ENCODE results near the gene MTUS2.

The MTUS2 gene

DNA sequence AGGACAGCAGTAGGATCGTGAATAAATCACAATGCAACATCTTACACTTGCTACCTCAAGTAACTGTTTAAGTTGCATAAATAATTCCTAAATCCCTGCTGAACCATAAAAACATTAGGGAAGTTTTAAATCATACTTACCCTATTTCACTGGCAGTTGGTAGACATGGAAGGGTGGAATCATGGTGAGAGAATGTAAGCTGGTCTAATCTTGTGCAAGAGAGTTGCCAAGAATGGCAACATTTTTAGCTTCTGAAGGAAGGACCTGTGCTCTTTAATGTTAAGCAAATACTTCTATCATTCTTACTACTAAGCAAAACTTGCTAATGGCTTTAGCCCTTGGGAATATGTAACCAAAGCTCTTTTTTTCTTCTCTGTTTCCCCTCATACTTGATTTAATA, 46.8 kb downstream of the MTUS2 start:
- Histone ChIP-seq H3K27ac (replicated peaks) (no peak overlapping the region), H3K4me3 (replicated peaks; ENCODE audit: insufficient read depth, low read length) (no peak overlapping the region), H3K27me3 (ENCODE audit: insufficient read depth, poor library complexity, severe bottlenecking) (peaks cover 6% of the 10 kb centered on the region)
- no peak for DNase-seq (ENCODE audit: low read depth in 1 of 2, low spot score in 1 of 2)
- TF ChIP-seq SPI1 (IDR thresholded peaks at IDR 0.05; ENCODE audit: borderline replicate concordance, low read depth) (no peak), POLR2AphosphoS5 (IDR thresholded peaks at IDR 0.05; ENCODE audit: low read depth) (no peak), GABPA (IDR thresholded peaks at IDR 0.05; ENCODE audit: low read depth) (no peak)
- TF ChIP-seq, protein P1, sequence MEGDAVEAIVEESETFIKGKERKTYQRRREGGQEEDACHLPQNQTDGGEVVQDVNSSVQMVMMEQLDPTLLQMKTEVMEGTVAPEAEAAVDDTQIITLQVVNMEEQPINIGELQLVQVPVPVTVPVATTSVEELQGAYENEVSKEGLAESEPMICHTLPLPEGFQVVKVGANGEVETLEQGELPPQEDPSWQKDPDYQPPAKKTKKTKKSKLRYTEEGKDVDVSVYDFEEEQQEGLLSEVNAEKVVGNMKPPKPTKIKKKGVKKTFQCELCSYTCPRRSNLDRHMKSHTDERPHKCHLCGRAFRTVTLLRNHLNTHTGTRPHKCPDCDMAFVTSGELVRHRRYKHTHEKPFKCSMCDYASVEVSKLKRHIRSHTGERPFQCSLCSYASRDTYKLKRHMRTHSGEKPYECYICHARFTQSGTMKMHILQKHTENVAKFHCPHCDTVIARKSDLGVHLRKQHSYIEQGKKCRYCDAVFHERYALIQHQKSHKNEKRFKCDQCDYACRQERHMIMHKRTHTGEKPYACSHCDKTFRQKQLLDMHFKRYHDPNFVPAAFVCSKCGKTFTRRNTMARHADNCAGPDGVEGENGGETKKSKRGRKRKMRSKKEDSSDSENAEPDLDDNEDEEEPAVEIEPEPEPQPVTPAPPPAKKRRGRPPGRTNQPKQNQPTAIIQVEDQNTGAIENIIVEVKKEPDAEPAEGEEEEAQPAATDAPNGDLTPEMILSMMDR (IDR thresholded peaks at IDR 0.05; ENCODE audit: insufficient read depth, low read length) = no peak
- TF ChIP-seq, protein P2, sequence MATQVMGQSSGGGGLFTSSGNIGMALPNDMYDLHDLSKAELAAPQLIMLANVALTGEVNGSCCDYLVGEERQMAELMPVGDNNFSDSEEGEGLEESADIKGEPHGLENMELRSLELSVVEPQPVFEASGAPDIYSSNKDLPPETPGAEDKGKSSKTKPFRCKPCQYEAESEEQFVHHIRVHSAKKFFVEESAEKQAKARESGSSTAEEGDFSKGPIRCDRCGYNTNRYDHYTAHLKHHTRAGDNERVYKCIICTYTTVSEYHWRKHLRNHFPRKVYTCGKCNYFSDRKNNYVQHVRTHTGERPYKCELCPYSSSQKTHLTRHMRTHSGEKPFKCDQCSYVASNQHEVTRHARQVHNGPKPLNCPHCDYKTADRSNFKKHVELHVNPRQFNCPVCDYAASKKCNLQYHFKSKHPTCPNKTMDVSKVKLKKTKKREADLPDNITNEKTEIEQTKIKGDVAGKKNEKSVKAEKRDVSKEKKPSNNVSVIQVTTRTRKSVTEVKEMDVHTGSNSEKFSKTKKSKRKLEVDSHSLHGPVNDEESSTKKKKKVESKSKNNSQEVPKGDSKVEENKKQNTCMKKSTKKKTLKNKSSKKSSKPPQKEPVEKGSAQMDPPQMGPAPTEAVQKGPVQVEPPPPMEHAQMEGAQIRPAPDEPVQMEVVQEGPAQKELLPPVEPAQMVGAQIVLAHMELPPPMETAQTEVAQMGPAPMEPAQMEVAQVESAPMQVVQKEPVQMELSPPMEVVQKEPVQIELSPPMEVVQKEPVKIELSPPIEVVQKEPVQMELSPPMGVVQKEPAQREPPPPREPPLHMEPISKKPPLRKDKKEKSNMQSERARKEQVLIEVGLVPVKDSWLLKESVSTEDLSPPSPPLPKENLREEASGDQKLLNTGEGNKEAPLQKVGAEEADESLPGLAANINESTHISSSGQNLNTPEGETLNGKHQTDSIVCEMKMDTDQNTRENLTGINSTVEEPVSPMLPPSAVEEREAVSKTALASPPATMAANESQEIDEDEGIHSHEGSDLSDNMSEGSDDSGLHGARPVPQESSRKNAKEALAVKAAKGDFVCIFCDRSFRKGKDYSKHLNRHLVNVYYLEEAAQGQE (IDR thresholded peaks at IDR 0.05; ENCODE audit: insufficient replicate concordance, low read depth) = no peak

DNA sequence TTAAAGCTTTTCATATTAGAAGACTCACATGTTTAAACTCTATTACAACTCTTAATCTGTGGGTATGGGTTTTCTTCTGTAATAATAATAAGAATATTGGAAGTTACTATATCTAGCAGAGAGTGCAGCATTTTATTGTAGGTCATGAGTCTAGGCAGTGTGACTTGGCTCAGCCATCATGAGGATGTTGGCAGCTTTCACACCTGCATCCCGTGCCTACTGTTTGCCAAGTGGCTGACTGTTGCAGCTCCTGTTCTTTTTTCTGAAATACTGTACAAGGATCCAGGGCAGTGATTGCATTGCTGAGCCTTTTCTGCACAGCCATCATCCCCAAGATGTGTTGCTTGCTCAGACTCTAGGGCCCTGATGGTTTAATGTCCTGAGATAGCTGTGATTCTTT, 47.4 kb downstream of the MTUS2 start:
- H3K27me3 ChIP-seq (ENCODE audit: insufficient read depth, poor library complexity, severe bottlenecking) = peaks cover 6% of the 10 kb centered on the region
- no peak overlapping the region for H3K27ac ChIP-seq (replicated peaks)
- no peak for DNase-seq (ENCODE audit: low read depth in 1 of 2, low spot score in 1 of 2)
- no peak overlapping the region for H3K4me3 ChIP-seq (replicated peaks; ENCODE audit: insufficient read depth, low read length)
- TF ChIP-seq SPI1 (IDR thresholded peaks at IDR 0.05; ENCODE audit: borderline replicate concordance, low read depth) (no peak), POLR2AphosphoS5 (IDR thresholded peaks at IDR 0.05; ENCODE audit: low read depth) (no peak), GABPA (IDR thresholded peaks at IDR 0.05; ENCODE audit: low read depth) (no peak)
- TF ChIP-seq, protein P2 (IDR thresholded peaks at IDR 0.05; ENCODE audit: insufficient replicate concordance, low read depth) = no peak
- TF ChIP-seq, protein P1 (IDR thresholded peaks at IDR 0.05; ENCODE audit: insufficient read depth, low read length) = no peak

DNA sequence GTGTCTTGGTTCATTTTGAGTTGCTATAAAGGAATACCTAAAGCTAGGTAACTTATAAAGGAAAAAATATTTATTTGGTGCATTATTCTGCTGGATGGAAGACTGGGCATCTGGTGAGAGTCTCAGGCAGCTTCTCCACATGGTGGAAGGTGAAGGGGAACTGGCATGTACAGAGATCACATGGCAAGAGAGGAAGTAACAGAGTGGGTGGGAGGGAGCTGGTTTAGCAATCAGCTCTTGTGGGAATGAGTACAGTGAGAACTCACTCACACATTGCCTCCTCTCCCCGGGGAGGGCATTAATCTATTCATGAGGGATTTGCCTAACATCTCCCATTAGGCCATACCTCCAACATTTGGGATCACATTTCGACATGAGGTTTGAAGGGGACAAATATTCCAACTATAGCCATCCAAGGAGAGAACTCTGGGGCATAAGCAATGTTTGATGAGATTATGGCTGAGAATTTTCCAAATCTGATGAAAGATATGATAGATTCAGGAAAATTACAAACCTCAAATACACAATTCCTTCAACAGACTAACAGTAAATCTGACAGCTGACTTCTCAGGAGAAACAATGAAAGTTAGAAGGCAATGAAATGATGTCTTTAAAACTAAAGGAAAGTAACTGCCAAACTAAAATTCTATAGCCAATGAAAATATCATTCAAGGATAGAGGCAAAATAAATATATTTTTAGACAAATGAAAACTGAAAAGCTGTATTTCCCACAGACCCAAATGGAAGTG, 52.5 kb downstream of the MTUS2 start:
- Histone ChIP-seq H3K4me3 (replicated peaks; ENCODE audit: insufficient read depth, low read length) (no peak overlapping the region), H3K27ac (replicated peaks) (no peak overlapping the region), H3K27me3 (ENCODE audit: insufficient read depth, poor library complexity, severe bottlenecking) (no peaks in the 10 kb centered on the region)
- peak; percentile 18 to 78 for DNase-seq (ENCODE audit: low read depth in 1 of 2, low spot score in 1 of 2)
- TF ChIP-seq POLR2AphosphoS5 (IDR thresholded peaks at IDR 0.05; ENCODE audit: low read depth) (no peak), SPI1 (IDR thresholded peaks at IDR 0.05; ENCODE audit: borderline replicate concordance, low read depth) (peak; percentile 90), GABPA (IDR thresholded peaks at IDR 0.05; ENCODE audit: low read depth) (no peak)
- TF ChIP-seq, protein P2 (IDR thresholded peaks at IDR 0.05; ENCODE audit: insufficient replicate concordance, low read depth) = no peak
- TF ChIP-seq, protein P1 (IDR thresholded peaks at IDR 0.05; ENCODE audit: insufficient read depth, low read length) = no peak

Data from HL-60 (cell line).